B cell (primary cell): ENCODE data around the gene CAMK1D. TPM values are rescaled to one million over a fixed set of nuclear protein-coding genes. Genes with fewer than 3 reads are reported as not detected.

Source experiments
- ATAC-seq: fragments of 200-7000 bp; cut with Tn5 transposase; one replicate; pipeline ENCODE4 v1.10.0; 2021; ENCODE audit warnings: low read depth, mild to moderate bottlenecking, moderate number of reproducible peaks, moderate library complexity
- CTCF ChIA-PET: fragments of 350-600 bp; sonication (Branson Sonifier 250); formaldehyde crosslinking; loops from one replicate; lab custom pipeline; 2021; ENCODE audit warnings: antibody characterized with exemption, inconsistent platforms; lab: Charles Lee
- POLR2A ChIA-PET: fragments of 350-600 bp; sonication (Branson Sonifier 250); formaldehyde crosslinking; loops from one replicate; lab custom pipeline; 2021; ENCODE audit warnings: antibody characterized with exemption; lab: Charles Lee
- DNase-seq: peaks from one replicate; pipeline ENCODE4 v3.0.0; 2013
- H2AFZ ChIP-seq: 2 replicates; pipeline ENCODE4 v1.6.1; 2012; ENCODE audit warnings: mild to moderate bottlenecking, low read depth, low read length; ENCODE audit not compliant: insufficient read depth, poor library complexity, severe bottlenecking
- H3K27ac ChIP-seq, 2 donors: 1 replicate in 1 of 2; 2 replicates in 1 of 2; pipeline ENCODE4 v1.5.1; 2012 to 2013; ENCODE audit warnings: low read length in 2 of 2, mild to moderate bottlenecking in 2 of 2, moderate library complexity in 1 of 2
- H3K27me3 ChIP-seq, 4 experiments: fragments of 200-600 bp in 1 of 4; sonication (generic) in 1 of 4; replicated peaks in 1 of 4; 1 replicate in 2 of 4; 2 replicates in 2 of 4; pipeline versions ENCODE4 v1.6.1 to v1.7.0; 2013 to 2016; ENCODE audit warnings: low read length in 3 of 4, mild to moderate bottlenecking in 2 of 4, mixed read lengths in 1 of 4, moderate library complexity in 1 of 4; ENCODE audit not compliant: insufficient read depth in 4 of 4, control insufficient read depth in 3 of 4; ENCODE audit errors: control extremely low read depth in 1 of 4
- H3K36me3 ChIP-seq, 2 experiments: replicated peaks in 1 of 2; 1 replicate in 1 of 2; 2 replicates in 1 of 2; pipeline versions ENCODE4 v1.6.1 to v1.7.1; 2013; ENCODE audit warnings: low read length in 1 of 2; ENCODE audit not compliant: insufficient read depth in 2 of 2, control insufficient read depth in 1 of 2; ENCODE audit errors: control extremely low read depth in 1 of 2, extremely low read depth in 1 of 2
- H3K4me1 ChIP-seq, 2 donors: fragments of 200-600 bp in 1 of 2; sonication (generic) in 1 of 2; 1 replicate in 1 of 2; 2 replicates in 1 of 2; pipeline versions ENCODE4 v1.5.1 to v1.6.1; 2013 to 2017; ENCODE audit warnings: low read length in 2 of 2; ENCODE audit not compliant: control insufficient read depth in 2 of 2, insufficient read depth in 2 of 2
- H3K4me2 ChIP-seq: replicated peaks from 2 replicates; pipeline ENCODE3; 2012; ENCODE audit warnings: mild to moderate bottlenecking, low read depth, low read length; ENCODE audit not compliant: poor library complexity, severe bottlenecking
- H3K4me3 ChIP-seq, 5 experiments: fragments of 200-600 bp in 1 of 5; sonication (generic) in 1 of 5; 1 replicate in 3 of 5; 2 replicates in 2 of 5; pipeline versions ENCODE4 v1.5.1 to v1.7.0; 2011 to 2016; ENCODE audit warnings: low read length in 4 of 5, mild to moderate bottlenecking in 4 of 5, low read depth in 2 of 5, control low read depth in 1 of 5, moderate library complexity in 1 of 5; ENCODE audit not compliant: insufficient read depth in 1 of 5; ENCODE audit errors: control extremely low read depth in 1 of 5, extremely low read depth in 1 of 5
- H3K79me2 ChIP-seq: fragments of 200-600 bp; sonication (generic); one replicate; pipeline ENCODE4 v1.6.0; 2016; ENCODE audit warnings: low read length; ENCODE audit not compliant: control insufficient read depth, insufficient read depth
- H3K9ac ChIP-seq: fragments of 200-600 bp; sonication (generic); 2 replicates; pipeline ENCODE4 v1.6.1; 2017; ENCODE audit warnings: mild to moderate bottlenecking, low read length, moderate library complexity
- H3K9me3 ChIP-seq, 3 donors: one replicate each; pipeline versions ENCODE4 v1.6.1 to v1.7.1; 2013; ENCODE audit warnings: low read length in 2 of 3; ENCODE audit not compliant: control insufficient read depth in 2 of 3, insufficient read depth in 1 of 3; ENCODE audit errors: control extremely low read depth in 1 of 3
- H4K20me1 ChIP-seq: 2 replicates; pipeline ENCODE4 v1.6.0; 2012; ENCODE audit warnings: mild to moderate bottlenecking, low read length; ENCODE audit not compliant: insufficient read depth, control insufficient read depth, poor library complexity, severe bottlenecking
- H3K27ac Mint-ChIP-seq: one replicate; pipeline ENCODE4 v1.8.0; 2021; ENCODE audit warnings: mixed read lengths
- H3K27me3 Mint-ChIP-seq: one replicate; pipeline ENCODE4 v1.8.0; 2021; ENCODE audit warnings: mixed read lengths
- H3K4me1 Mint-ChIP-seq: one replicate; pipeline ENCODE4 v1.8.0; 2021; ENCODE audit warnings: mixed read lengths
- H3K4me3 Mint-ChIP-seq: one replicate; pipeline ENCODE4 v1.8.0; 2021; ENCODE audit warnings: mixed read lengths
- H3K9me3 Mint-ChIP-seq: one replicate; pipeline ENCODE4 v1.8.0; 2022; ENCODE audit warnings: mixed read lengths; ENCODE audit not compliant: insufficient read depth
- EZH2 ChIP-seq: IDR thresholded peaks from 2 replicates; pipeline ENCODE4 v1.6.1; 2012; ENCODE audit warnings: borderline replicate concordance, low read depth, mild to moderate bottlenecking, moderate library complexity, low read length; ENCODE audit not compliant: insufficient read depth, poor library complexity, severe bottlenecking
- WGBS: methylation state at CpG from one replicate; pipeline ENCODE4 v1.1.5; 2013; ENCODE audit warnings: missing lambda C conversion rate; ENCODE audit not compliant: insufficient coverage; 5-methylcytosine and 5-hydroxymethylcytosine counted together
- intact Hi-C: fragments of 100-400 bp; cut with micrococcal nuclease; formaldehyde crosslinking; loops from one replicate; pipeline ENCODE4 v1.10.0; 2022
- polyA plus RNA-seq: library from polyadenylated mRNA; depleted of rRNA; stranded (reverse); fragments of >200 nt; gene quantifications from 2 replicates; pipeline ENCODE4 v1.2.3, GENCODE V29; 2012
- total RNA-seq, 2 donors: library from RNA; stranded (reverse); fragments of 120-200 nt in 1 of 2; gene quantifications; 1 replicate in 1 of 2; 2 replicates in 1 of 2; pipeline versions ENCODE4 v1.2.3 to v1.2.4, GENCODE V29; 2013 to 2022
- TF ChIP-seq, protein P1 (sequence below): fragments of 200-600 bp; IDR thresholded peaks from one replicate; pipeline ENCODE4 v1.8.0; 2022; ENCODE audit warnings: antibody characterized with exemption, mild to moderate bottlenecking

CAMK1D gene
- total and polyA plus RNA-seq, 2 donors (not counting 1 experiment from before 2014, with no cell fraction given): 34.1 to 69.7 TPM

DNA sequence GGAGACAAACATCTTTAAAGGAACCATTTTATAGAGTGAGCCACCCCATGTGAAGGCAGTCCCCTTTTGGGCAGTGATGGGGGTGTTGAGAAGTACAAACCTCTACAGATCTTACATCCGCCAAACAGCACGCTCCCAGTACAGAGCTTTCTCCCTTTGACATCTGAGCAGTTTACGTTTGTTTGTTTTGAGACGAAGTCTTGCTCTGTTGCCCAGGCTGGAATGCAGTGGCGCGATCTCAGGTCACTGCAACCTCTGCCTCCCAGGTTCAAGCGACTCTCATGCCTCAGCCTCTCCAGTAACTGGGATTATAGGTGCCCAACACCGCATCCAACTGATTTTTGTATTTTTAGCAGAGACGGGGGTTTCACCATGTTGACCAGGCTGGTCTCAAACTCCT lies 523.2 kb downstream of the CAMK1D start:
- Histone ChIP-seq H3K36me3 (no peaks in the 10 kb centered on the region), H3K4me2 (no peak overlapping the region), H4K20me1 (no peaks in the 10 kb centered on the region), H2AFZ (no peak overlapping the region), H3K4me3 (no peak overlapping the region), H3K79me2 (no peaks in the 10 kb centered on the region), H3K27me3 (no peaks in the 10 kb centered on the region), H3K27ac (no peak overlapping the region), H3K9ac (no peak overlapping the region), H3K9me3 (no peaks in the 10 kb centered on the region), H3K4me1 (no peaks in the 10 kb centered on the region)
- intact Hi-C loops: no loop called here
- TF ChIP-seq, protein P1, sequence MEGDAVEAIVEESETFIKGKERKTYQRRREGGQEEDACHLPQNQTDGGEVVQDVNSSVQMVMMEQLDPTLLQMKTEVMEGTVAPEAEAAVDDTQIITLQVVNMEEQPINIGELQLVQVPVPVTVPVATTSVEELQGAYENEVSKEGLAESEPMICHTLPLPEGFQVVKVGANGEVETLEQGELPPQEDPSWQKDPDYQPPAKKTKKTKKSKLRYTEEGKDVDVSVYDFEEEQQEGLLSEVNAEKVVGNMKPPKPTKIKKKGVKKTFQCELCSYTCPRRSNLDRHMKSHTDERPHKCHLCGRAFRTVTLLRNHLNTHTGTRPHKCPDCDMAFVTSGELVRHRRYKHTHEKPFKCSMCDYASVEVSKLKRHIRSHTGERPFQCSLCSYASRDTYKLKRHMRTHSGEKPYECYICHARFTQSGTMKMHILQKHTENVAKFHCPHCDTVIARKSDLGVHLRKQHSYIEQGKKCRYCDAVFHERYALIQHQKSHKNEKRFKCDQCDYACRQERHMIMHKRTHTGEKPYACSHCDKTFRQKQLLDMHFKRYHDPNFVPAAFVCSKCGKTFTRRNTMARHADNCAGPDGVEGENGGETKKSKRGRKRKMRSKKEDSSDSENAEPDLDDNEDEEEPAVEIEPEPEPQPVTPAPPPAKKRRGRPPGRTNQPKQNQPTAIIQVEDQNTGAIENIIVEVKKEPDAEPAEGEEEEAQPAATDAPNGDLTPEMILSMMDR: no peak
- TF ChIP-seq EZH2: no peak
- ATAC-seq (no peak), DNase-seq (no peak)
- no peak overlapping the region for H3K27ac Mint-ChIP-seq
- H3K27me3 Mint-ChIP-seq: peaks cover 3% of the 10 kb centered on the region
- ChIA-PET POLR2A (no interaction called here), CTCF (no interaction called here)
- H3K4me3 Mint-ChIP-seq: no peak overlapping the region
- 96% methylated on average over 9 of the region's 9 CpGs for WGBS
- H3K4me1 Mint-ChIP-seq: no peaks in the 10 kb centered on the region
- H3K9me3 Mint-ChIP-seq: no peaks in the 10 kb centered on the region

DNA sequence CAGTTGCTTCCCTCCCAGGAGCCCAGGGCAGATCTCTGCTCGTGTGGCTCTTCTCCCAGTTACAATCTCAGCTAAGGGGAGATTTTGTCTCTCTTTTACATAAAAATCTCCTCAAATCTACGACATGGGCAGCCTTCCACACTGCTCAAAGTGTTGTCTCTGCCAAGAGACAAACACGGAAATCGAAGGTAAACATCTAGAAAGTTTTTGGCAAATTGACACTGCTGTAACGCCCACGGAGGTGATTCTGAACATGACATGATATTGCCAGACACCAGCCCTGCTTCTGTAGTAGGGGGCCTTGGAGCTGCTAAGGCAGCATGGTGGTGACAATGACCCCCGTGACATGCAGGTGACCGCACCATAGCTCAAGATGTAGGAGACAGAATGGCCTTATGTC lies 523.8 kb downstream of the CAMK1D start:
- no peak overlapping the region for H2AFZ ChIP-seq
- ChIA-PET POLR2A (no interaction called here), CTCF (no interaction called here)
- intact Hi-C loops: no loop called here
- no peaks in the 10 kb centered on the region for H3K9me3 Mint-ChIP-seq
- no peak overlapping the region for H3K27ac Mint-ChIP-seq
- no peaks in the 10 kb centered on the region for H4K20me1 ChIP-seq
- ATAC-seq (no peak), DNase-seq (no peak)
- 93% methylated on average over 7 of the region's 8 CpGs for WGBS
- H3K9me3 ChIP-seq: no peaks in the 10 kb centered on the region
- TF ChIP-seq EZH2: no peak
- TF ChIP-seq, protein P1: no peak
- no peaks in the 10 kb centered on the region for H3K79me2 ChIP-seq
- H3K4me1 ChIP-seq: no peaks in the 10 kb centered on the region
- no peak overlapping the region for H3K4me2 ChIP-seq
- no peaks in the 10 kb centered on the region for H3K4me1 Mint-ChIP-seq
- H3K36me3 ChIP-seq: no peaks in the 10 kb centered on the region
- peaks cover 3% of the 10 kb centered on the region for H3K27me3 Mint-ChIP-seq
- H3K27me3 ChIP-seq: no peaks in the 10 kb centered on the region
- no peak overlapping the region for H3K4me3 Mint-ChIP-seq
- H3K9ac ChIP-seq: no peak overlapping the region
- no peak overlapping the region for H3K4me3 ChIP-seq
- H3K27ac ChIP-seq: no peak overlapping the region
